ENCODE measurements around the gene MTM1.

Gene MTM1

GRCh38 chrX:150568320-150569154 is at the start of gene MTM1:
TSS of gene MTM1 (plus strand) at chrX:150568621. CDS start at chrX:150592615, 23,994 bp downstream.
- DNase-seq (ENCODE audit: low spot score): peak; percentile 94

- no peak for DNase-seq (ENCODE audit: low spot score)
These were observed 45.9 kb upstream of the MTM1 start for GRCh38 chrX:150522494-150522893.

GRCh38 chrX:150525061-150525919 is 43.1 kb upstream of the MTM1 start:
- peak; percentile 82 for DNase-seq (ENCODE audit: low spot score)

- no peak for DNase-seq (ENCODE audit: low spot score)
These were observed 41.7 kb upstream of the MTM1 start for GRCh38 chrX:150526692-150527091.

- DNase-seq (ENCODE audit: low spot score): no peak
These were observed 41.3 kb upstream of the MTM1 start for GRCh38 chrX:150527108-150527507.

- DNase-seq (ENCODE audit: low spot score): no peak
These were observed 38.8 kb upstream of the MTM1 start for GRCh38 chrX:150529587-150529986.

- no peak for DNase-seq (ENCODE audit: low spot score)
These were observed 37.6 kb upstream of the MTM1 start for GRCh38 chrX:150530821-150531220.

GRCh38 chrX:150531467-150531866 is 37.0 kb upstream of the MTM1 start:
- DNase-seq (ENCODE audit: low spot score): peak; percentile 38

GRCh38 chrX:150533863-150534262 is 34.6 kb upstream of the MTM1 start:
- no peak for DNase-seq (ENCODE audit: low spot score)

- DNase-seq (ENCODE audit: low spot score): no peak
These were observed 31.8 kb upstream of the MTM1 start for GRCh38 chrX:150536455-150537116.

GRCh38 chrX:150537851-150538250 is 30.6 kb upstream of the MTM1 start:
- DNase-seq (ENCODE audit: low spot score): no peak

- DNase-seq (ENCODE audit: low spot score): no peak
These were observed 27.5 kb upstream of the MTM1 start for GRCh38 chrX:150540965-150541364.

GRCh38 chrX:150542846-150543229 is 25.6 kb upstream of the MTM1 start:
- DNase-seq (ENCODE audit: low spot score): no peak

- DNase-seq (ENCODE audit: low spot score): no peak
These were observed 24.9 kb upstream of the MTM1 start for GRCh38 chrX:150543230-150544155.

- no peak for DNase-seq (ENCODE audit: low spot score)
These were observed 24.1 kb upstream of the MTM1 start for GRCh38 chrX:150544222-150544787.

GRCh38 chrX:150544835-150545770 is 23.3 kb upstream of the MTM1 start:
- peak; percentile 69 for DNase-seq (ENCODE audit: low spot score)

GRCh38 chrX:150546711-150547153 is 21.7 kb upstream of the MTM1 start:
- DNase-seq (ENCODE audit: low spot score): peak; percentile 17

- peak; percentile 59 for DNase-seq (ENCODE audit: low spot score)
These were observed 20.9 kb upstream of the MTM1 start for GRCh38 chrX:150547375-150548115.

GRCh38 chrX:150548251-150548650 is 20.2 kb upstream of the MTM1 start:
- no peak for DNase-seq (ENCODE audit: low spot score)
